AG20443 (cell line): Measurements from ENCODE around the gene RUSF1.
"Not testable (repeated sequence)": the region's sequence is repeated elsewhere in the genome, so short reads cannot be mapped to it uniquely, and the experiment has no call there.

Experiments used
- DNase-seq: peaks from one replicate; pipeline ENCODE4 v3.0.0; 2012; ENCODE audit warnings: low spot score, mixed read lengths

RUSF1 gene

DNA sequence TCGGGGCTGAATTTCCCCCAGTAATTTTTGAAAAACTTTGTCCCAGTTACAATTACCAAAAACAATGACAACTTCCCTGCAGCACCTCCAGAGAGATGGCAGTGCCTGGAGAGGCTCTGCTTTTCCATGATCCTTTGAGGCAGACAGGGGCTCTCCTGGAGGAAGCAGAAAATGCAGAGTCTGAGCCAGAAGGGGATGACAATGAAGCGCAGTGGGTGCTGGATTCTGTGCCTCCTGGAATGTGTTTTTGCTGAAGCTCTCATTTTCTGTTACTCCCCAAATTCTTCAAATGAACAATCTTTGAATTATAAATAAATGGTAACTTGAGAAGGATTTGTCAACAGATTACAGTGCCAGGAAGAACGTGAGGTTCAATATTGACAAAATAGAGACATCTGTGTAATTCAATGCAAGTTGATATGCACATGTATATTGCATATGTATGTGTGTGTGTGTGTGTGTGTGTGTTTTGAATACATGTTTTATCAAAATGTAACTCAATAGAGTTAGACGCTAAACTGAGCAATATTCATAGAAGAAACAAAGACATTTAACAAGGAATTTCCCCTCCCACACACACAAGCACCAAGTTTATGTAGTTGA, 9.7 kb upstream of the RUSF1 start:
- DNase-seq: no peak

DNA sequence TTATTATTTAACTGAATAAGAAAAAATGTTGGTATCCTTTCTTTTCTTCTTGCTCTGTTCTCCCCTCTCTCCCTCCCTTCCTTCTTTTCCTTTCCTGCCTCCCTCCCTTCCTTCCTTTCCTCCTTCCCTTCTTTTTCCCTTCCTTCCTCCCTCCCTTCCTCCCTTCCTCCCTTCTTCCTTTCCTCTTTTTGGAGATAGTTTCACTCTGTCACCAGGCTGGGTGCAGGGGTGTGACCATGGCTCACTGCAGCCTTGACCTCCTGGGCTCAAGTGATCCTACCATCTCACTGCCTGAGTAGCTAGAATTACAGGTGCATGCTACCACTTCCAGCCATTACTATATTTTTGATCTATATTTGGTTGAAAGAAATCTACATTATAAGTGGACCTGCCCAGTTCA, 5.7 kb upstream of the RUSF1 start:
- DNase-seq: no peak

DNA sequence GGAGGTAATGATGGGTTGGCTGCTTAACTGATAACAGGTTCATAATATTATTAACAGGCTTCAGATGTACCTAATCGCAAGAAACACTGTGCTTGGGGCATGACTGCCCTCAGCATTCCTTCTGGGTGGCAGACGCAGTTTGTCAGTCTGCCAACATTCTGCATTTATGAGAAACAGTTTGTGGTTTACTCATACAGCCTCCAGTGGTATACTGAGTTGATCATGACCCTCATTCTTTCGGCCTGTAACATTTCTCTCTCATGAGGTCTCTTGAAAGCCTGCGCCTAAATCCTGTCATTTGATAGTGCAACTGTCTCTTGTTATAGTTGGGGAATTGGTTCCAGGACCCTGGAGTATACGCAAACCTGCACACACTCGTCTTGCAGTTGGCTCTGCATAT, 4.9 kb upstream of the RUSF1 start:
- DNase-seq: no peak

DNA sequence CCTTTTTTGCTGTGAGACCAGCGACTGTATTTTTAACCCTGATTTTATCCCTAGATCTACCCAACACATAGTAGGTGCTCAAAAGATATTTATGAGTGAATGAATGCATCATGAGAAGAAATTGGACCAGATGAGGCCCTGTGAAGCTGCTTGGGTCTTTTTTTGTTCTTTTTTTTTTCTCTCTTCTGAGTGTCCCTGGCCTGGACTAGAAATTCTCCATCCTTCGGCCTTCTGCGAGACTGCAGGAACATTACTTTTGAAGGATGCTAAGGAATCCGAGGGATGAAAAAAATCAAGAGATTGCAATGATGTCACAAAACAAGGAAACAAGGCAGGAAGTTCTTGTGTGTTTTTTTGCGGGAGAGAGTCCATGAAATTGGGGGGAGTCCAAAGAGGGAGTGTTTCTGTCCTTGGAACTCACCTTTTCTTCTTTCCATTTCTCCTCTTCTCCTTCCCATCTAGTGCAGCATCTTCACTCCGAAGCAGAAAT, 560 bp upstream of the RUSF1 start:
- peak; percentile 49 for DNase-seq

DNA sequence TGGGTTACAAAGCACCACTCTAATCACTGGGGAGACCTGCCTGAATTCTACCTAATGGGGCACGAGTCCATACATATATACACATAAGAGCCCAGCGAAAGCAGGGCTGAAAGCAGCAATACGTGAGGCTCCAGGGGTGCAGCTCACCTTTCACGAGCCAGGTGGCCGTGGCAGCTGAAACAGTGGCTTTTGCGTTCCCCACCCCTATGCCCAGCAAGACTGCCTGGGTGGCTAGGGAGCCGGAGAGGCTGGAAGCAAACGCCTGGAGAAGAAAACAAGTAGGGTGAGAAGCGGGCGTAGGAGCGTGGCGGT, 618 bp downstream of the RUSF1 start:
- DNase-seq: no peak

DNA sequence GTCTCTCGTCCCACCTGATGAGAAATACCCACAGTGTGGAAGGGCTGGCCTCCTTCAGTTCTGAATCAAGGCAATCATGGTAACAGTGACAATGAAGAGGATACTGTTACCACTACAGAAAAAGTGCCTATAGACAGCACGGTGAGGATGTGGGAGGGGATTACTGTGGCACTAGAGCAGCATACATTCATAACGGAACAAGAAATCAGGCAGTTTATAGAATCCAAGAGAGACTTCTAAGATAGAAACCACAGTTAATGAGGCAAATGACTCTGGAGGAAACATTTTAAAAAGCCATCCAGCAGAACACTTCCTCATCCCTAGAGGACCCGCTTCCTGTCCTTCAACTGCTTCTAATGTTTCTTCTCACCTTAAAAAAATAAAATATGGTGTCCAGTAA, 2.7 kb downstream of the RUSF1 start:
- DNase-seq: no peak

DNA sequence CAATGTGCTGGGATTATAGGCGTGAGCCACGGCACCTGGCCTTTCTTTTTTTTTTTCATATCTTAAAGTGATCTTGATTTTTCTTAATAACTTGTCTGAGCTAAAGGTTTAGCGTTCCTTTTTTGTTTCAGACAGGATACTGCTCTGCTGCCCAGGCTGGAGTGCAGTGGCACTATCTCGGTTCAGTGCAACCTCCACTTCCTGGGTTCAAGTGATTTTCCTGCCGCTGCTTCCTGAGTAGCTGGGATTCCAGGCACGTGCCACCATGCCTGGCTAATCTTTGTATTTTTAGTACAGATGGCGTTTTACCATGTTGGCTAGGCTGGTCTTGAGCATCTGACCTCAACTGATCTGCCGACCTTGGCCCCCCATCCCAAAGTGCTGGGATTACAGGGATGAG, 4.0 kb downstream of the RUSF1 start:
- no peak for DNase-seq

DNA sequence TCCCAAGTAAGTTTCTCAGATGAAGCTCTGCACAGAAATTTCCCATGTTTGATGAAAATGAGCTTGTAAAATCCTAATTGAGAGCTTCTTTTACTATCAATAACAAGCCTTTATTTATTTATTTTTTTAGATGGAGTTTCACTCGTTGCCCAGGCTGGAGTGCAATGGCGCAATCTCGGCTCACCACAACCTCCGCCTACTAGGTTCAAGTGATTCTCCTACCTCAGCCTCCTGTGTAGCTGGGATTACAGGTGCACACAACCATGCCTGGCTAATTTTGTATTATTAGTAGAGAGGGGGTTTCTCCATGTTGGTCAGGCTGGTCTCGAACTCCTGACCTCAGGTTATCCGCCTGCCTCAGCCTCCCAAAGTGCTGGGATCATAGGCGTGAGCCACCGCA, 4.6 kb downstream of the RUSF1 start:
- not testable (repeated sequence) for DNase-seq

DNA sequence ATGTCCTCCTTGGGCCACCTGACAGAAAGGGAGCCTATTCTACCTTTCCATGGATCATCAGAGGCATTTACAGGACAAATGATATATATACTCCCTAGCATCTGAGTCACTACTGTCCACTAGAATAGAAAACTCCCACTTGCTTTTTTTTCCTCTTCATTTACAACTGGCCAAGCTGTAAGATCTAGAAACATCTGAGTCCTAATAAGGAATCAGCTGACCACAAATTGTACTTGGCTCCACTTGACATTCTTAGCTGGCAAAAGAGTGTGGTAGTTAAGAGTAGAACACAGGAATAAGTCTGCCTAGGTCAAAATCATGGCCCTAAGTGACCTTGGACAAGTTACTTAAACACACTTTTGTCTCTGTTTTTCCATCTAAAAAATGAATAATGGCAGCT, 5.2 kb downstream of the RUSF1 start:
- no peak for DNase-seq

DNA sequence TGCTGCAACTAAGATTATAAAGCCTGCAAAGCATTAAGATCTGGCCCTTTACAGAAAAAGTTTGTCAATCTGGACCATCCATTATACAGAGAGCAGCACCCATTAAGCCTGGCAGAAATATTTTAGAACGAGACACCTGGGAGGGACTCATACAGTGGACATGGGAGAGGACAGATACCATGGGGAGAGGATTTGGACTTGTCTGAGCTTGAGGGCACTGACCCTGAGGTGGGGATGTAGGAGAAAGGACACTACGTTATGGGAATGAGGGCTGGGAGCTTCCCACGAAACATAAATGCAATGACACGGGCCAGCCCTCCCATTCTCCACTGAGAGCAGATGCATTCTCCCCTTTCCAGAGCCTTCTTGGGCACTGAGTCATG, 6.2 kb downstream of the RUSF1 start:
- no peak for DNase-seq

DNA sequence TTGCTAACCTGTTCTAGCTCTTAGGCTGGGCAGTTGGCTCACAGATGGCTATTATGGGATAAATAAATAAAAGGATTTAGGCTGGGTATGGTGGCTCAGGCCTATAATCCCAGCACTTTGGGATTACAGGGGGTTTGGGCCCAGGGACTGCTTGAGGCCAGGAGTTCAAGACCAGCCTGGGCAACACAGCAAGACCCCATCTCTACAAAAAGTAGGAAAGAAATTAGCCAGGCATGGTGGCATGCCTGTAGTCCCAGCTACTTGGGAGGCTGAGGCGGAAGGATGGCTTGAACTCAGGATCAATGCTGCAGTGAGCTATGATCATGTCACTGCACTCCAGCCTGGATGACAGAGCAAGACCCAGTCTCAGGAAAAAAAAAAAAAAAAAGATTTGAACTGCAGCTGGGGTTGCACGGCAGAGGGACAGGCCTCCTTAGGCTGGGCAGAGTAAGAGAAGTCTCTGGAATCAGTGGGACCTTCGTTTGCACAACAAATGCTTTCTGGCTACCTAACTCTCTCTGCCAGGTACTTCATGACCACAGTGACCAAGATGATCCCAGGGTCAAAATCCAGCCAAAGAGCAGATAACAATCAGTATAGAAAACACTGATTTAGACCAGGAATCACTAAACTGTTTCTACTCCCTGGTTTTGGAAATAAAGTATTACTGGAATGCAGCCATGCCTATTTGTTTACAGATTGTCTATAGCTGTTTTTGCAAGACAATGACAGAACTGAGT, 6.8 kb downstream of the RUSF1 start:
- DNase-seq: no peak

DNA sequence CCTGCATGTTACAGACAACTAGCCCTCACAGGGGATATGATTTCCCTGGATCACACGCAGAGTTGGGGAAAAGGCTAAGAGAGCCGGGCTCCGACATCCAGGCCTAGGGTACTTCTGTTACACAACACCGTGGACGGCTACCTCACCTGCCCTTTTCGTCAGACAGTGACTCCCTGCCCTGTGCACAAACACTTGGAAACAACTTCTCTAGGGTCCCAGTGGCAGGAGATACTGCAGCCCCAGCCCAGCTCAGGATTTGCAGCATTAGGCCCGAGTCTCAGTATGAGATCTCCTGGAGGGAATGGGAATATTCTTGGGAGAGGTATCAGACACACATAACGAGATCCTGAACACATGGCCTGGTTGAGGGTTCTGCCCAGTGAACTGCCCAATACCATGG, 8.3 kb downstream of the RUSF1 start:
- DNase-seq: no peak

DNA sequence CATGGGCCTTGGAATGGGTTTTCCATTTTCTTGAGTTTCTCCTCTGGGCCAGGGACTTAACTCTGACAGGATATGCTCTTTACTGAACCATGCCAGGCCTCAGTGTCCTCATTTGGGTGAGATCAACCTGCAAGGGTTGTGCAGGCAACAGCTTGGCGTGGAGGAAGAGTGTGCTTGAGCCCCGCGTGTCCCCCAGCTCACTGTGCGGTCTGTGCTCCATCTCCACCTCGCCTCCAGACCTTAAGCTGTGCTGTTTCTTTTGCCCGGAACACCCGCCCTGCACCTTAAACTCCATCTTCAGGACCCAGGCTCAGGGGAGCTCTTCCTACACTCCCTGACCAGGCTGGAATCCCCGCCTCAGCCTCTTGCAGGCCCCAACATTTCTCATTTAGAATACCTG, 9.7 kb downstream of the RUSF1 start:
- DNase-seq: no peak

DNA sequence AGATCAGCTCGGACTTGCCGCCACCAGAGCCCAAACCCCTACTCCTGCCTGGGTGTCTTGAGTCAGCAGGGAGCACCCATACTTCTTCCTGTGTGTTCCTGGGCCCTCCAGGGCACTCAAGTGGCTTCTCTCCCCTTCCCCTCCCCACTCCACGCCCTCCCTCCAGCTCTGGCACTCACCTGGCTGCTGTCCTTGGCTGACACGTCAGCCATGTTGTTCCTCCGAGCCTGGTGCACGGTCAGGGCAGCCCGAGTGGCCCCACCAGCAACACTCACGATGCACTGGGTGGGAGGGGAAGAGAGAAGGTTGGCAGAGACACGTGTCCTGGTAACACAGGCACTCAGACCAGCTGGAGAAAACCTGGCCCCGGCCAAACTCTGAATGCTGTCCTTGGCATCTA, 11.5 kb downstream of the RUSF1 start:
- DNase-seq: no peak

DNA sequence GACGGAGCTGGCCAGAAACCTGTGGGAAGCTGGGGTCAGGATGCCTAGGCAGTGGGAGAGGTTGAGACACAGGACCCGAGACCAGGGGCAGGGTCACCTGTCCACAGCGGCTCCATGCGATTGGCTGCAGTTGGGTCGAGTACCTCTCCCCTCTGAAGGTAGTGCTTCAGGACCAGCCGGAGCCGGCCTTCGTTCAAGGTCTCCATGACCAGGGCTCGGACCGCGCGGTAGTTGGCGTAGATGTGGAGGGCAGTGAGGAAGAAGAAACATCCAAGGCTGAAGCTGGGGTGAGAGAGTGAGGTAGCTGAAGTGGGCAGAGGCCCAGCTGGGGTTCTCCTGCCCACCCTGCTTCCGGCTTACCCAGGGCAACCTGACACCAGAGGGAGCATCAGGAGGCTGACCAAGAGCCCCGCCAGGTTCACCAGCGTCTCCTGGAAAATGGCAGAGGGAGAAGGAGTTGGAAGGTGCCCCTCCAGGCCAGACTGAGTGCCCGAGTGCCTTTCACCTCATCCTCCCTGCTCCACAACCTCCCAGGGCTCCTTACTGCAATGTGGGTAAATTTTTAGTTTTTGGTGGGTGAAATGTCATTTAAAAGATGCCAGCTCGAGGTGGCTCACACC, 14.6 kb downstream of the RUSF1 start:
- no peak for DNase-seq

DNA sequence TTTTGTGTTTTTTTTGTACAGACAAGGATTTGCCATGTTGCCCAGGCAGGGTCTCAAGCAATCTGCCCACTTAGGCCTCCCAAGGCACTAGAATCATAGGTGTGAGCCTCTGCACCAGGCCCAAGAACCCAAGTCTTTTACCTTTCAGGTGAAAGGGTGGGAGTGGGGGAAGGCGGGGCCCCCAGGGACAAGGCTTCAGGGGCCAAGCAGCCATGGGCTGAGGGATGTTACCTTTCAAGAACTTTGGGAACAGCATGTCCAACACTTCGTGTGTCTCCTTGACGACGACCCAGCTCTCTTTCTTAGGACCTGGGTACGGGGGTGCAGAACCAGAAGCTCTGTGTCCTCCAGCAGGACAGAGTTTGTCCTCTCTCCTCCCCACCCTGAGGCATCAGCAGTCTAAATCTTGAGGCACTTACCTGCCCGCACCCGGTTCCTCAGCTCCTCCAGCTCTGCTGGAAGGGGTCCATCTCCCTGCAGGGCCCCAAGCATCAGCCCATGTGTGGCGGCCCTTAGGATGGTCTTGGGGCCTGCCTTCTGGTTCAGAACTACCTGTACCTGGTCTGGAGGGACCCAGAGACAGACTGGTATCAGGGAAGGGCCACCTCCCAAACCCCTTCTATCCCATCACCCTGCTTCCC, 16.3 kb downstream of the RUSF1 start:
- no peak for DNase-seq

DNA sequence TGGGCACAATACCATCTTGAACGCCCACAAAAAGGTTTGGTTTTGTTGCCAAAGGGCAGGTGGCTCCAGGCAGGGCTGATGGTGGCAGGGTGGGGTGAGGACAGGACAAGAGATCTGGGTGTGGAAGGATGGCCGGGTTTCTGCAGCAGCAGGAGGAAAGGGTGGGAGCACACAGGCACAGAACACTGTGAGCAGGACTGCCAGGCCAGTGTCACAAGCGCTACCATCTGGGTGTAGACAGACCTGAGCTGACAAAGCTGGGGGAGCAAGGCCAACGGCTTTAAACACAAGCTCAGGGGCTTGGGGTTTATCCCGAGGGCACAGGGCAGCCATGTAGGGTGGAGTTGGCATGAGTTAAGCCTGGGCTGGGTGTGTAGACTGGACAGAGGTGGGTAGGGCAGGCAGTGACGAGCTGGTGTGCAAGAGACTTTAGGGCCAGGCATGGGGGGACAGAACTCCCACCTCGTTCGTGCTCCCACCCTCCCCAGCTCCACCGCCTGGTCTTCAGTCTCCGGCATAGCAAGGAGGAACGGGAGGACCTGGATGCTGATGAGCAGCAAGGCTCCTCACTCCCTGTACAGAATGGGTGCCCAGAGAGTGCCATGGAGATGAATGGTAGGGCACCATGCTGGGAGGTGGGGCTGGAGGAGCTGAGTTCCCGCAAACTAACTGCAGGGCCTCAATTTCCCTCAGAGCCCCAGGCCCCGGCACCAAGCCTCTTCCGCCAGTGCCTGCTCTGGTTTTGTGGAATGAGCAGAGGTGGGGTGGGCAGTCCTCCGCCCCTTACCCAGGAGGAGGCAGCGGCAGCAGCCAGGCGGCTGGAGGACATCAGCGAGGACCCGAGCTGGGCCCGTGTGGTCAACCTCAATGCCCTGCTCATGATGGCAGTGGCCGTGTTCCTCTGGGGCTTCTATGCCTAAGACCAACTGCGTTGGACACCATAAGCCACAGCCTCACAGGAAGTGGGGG, 18.3 kb downstream of the RUSF1 start:
- no peak for DNase-seq

DNA sequence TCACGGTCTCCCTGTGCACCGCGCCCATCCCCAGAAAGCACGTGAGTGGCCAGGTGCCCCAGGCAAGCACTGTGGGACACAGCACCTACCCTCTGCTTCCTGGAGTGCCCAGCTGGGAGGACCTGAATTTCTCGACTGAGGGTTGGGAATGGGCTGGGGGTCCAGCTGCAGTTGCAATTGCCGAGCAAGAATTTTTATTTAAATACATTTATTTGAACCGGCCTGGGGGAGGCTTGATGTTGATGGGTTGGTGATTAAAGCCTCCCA, 19.0 kb downstream of the RUSF1 start:
- no peak for DNase-seq

DNA sequence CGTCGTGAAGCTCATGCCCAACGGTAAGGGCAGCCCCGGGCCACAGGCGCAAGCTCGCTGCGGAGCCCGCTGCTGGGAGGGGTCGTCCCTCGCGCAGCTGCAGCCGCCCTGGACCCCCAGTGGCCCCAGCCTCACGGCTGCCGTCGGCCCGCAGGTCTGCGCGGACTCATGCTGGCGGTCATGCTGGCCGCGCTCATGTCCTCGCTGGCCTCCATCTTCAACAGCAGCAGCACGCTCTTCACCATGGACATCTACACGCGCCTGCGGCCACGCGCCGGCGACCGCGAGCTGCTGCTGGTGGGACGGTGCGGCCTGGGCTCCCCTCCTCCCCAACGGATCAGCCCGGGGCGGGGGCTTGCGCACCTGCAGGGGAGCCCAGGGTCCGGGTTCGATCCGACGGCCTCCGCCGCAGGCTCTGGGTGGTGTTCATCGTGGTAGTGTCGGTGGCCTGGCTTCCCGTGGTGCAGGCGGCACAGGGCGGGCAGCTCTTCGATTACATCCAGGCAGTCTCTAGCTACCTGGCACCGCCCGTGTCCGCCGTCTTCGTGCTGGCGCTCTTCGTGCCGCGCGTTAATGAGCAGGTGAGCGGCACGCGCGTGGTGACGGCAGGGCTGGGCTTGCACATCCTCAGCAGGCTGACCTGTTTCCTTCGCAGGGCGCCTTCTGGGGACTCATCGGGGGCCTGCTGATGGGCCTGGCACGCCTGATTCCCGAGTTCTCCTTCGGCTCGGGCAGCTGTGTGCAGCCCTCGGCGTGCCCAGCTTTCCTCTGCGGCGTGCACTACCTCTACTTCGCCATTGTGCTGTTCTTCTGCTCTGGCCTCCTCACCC, 19.5 kb downstream of the RUSF1 start:
- DNase-seq: no peak

DNA sequence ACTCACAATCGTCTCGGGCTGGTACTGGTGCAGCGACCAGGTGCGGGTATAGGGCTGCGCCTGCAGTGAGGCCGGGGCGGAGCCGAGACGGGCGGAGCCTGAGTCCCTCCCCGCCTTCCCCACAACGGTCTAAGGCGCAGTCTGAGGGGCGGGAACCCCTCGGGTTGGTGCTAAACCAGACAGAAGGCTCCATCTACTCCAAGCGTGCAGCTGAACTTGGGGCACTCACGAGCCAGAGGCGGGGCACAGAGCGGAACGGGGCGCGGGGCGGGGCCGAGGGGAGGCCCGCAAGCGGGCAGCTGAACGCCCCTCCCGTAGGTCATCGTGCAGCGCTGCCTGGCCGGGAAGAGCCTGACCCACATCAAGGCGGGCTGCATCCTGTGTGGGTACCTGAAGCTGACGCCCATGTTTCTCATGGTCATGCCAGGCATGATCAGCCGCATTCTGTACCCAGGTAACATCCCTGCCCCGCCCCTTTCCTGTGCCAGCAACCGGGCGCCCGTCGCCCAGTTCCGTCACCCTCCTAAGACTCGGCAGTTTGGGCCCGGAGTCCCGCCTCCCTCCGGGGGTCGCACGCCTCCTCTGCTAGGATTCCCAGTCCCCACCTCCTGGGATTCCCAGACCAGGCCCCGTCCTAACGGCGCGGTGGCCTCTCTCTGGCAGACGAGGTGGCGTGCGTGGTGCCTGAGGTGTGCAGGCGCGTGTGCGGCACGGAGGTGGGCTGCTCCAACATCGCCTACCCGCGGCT, 20.3 kb downstream of the RUSF1 start:
- peak; percentile 73 for DNase-seq
